Common myeloid progenitor, CD34-positive (primary cell): ENCODE data around the gene PDE6B.

Source experiments
- CTCF ChIA-PET: fragments of 350-600 bp; sonication (Branson Sonifier 250); formaldehyde crosslinking; loops from one replicate; lab custom pipeline; 2021; ENCODE audit warnings: antibody characterized with exemption; lab: Charles Lee
- POLR2A ChIA-PET: fragments of 350-600 bp; sonication (Branson Sonifier 250); formaldehyde crosslinking; loops from one replicate; lab custom pipeline; 2021; ENCODE audit warnings: antibody characterized with exemption; lab: Charles Lee
- DNase-seq, 3 donors: peaks; one replicate each; pipeline versions ENCODE4 v3.0.0 to v3.0.0-alpha.2; 2013
- H3K27ac ChIP-seq, 2 experiments: 1 replicate in 1 of 2; 2 replicates in 1 of 2; pipeline ENCODE4 v1.7.0; 2013; ENCODE audit warnings: inconsistent platforms in 2 of 2, low read length in 2 of 2, mild to moderate bottlenecking in 2 of 2, low read depth in 1 of 2, moderate library complexity in 1 of 2; ENCODE audit not compliant: severe bottlenecking in 2 of 2, insufficient read depth in 1 of 2, poor library complexity in 1 of 2
- H3K27me3 ChIP-seq, 5 experiments: replicated peaks in 2 of 5; 1 replicate in 3 of 5; 2 replicates in 2 of 5; pipeline versions ENCODE4 v1.6.1 to v1.7.0; 2013; ENCODE audit warnings: low read length in 4 of 5, mild to moderate bottlenecking in 2 of 5, moderate library complexity in 2 of 5, inconsistent platforms in 1 of 5; ENCODE audit not compliant: insufficient read depth in 5 of 5, control insufficient read depth in 4 of 5
- H3K36me3 ChIP-seq, 4 experiments: 1 replicate in 2 of 4; 2 replicates in 2 of 4; pipeline versions ENCODE4 v1.6.1 to v1.7.0; 2013; ENCODE audit warnings: low read length in 3 of 4, control low read depth in 1 of 4, mild to moderate bottlenecking in 1 of 4; ENCODE audit not compliant: control insufficient read depth in 4 of 4, insufficient read depth in 4 of 4
- H3K4me1 ChIP-seq, 4 experiments: 1 replicate in 3 of 4; 2 replicates in 1 of 4; pipeline versions ENCODE4 v1.6.1 to v1.7.1; 2013; ENCODE audit warnings: low read length in 3 of 4, mild to moderate bottlenecking in 3 of 4, control low read depth in 1 of 4, inconsistent platforms in 1 of 4, moderate library complexity in 1 of 4; ENCODE audit not compliant: control insufficient read depth in 4 of 4, insufficient read depth in 4 of 4; ENCODE audit errors: control extremely low read depth in 1 of 4
- H3K4me3 ChIP-seq, 7 experiments: 1 replicate in 4 of 7; 2 replicates in 3 of 7; pipeline versions ENCODE4 v1.5.1 to v1.7.0; 2013; ENCODE audit warnings: mild to moderate bottlenecking in 7 of 7, low read length in 6 of 7, moderate library complexity in 6 of 7, inconsistent platforms in 2 of 7, low read depth in 2 of 7, control low read depth in 1 of 7; ENCODE audit not compliant: insufficient read depth in 4 of 7, control insufficient read depth in 1 of 7; ENCODE audit errors: extremely low read depth in 1 of 7
- H3K9me3 ChIP-seq, 5 experiments: 1 replicate in 4 of 5; 2 replicates in 1 of 5; pipeline versions ENCODE4 v1.6.1 to v1.7.1; 2013; ENCODE audit warnings: low read length in 4 of 5, mild to moderate bottlenecking in 2 of 5, inconsistent platforms in 1 of 5, low read depth in 1 of 5, moderate library complexity in 1 of 5; ENCODE audit not compliant: control insufficient read depth in 4 of 5, insufficient read depth in 2 of 5; ENCODE audit errors: control extremely low read depth in 1 of 5
- WGBS: methylation state at CpG from one replicate; pipeline ENCODE4 v1.1.5; 2013; ENCODE audit not compliant: insufficient coverage; 5-methylcytosine and 5-hydroxymethylcytosine counted together

PDE6B gene

GRCh38 chr4:600850-601515 lies 24.4 kb upstream of the PDE6B start:
- no peak for DNase-seq
- no peaks in the 10 kb centered on the region for H3K9me3 ChIP-seq
- H3K27me3 ChIP-seq, result peaks cover 0 to 28% (median 14%) of the 10 kb centered on the region in 5 experiments
- no peaks in the 10 kb centered on the region for H3K36me3 ChIP-seq
- CTCF ChIA-PET, result interaction anchor here (1.8 kb wide), 1 partner anchor 17 kb away, joined by 5 read pairs; no protein-coding TSS in a partner anchor
- H3K27ac ChIP-seq, result no peak overlapping the region
- no peak overlapping the region for H3K4me3 ChIP-seq
- POLR2A ChIA-PET, result no interaction called here
- peaks cover 9 to 17% (median 11%) of the 10 kb centered on the region in 4 experiments for H3K4me1 ChIP-seq
- WGBS, result 75% methylated on average over 8 of the region's 11 CpGs

- no peak overlapping the region for H3K27ac ChIP-seq
- no peaks in the 10 kb centered on the region for H3K36me3 ChIP-seq
- no peaks in the 10 kb centered on the region for H3K9me3 ChIP-seq
- no peak for DNase-seq
- CTCF ChIA-PET, result interaction anchor here (1.1 to 1.2 kb wide), 3 partner anchors 14 to 172 kb away, joined by 3 to 4 read pairs (median 3); partner anchors contain the start of genes ATP5ME and MYL5
- POLR2A ChIA-PET, result no interaction called here
- 89% methylated on average over 24 of the region's 24 CpGs for WGBS
- H3K4me1 ChIP-seq, result peaks cover 9 to 17% (median 11%) of the 10 kb centered on the region in 4 experiments
- peaks cover 0 to 25% (median 14%) of the 10 kb centered on the region in 5 experiments for H3K27me3 ChIP-seq
- H3K4me3 ChIP-seq, result no peak overlapping the region
Measured at GRCh38 chr4:601612-602558, 23.5 kb upstream of the PDE6B start.

DNA sequence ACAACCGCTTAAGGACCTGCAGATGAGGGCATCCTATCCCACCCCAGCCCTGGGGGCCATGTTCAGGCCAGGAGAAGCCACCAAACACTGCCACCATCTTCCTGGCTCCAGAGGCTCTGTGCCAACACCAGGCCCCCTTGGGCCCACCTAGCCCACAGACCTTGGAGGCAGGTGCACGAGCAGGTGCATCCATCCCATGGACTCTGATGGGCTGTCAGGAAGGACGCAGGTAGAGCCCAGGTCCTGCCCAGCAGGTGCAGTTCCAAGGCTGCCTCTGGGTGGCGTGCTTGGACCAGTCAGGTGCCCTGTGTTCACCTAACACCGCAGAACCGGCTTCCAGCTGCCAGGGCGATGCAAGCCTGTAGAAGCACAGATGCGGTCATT lies 22.8 kb upstream of the PDE6B start:
- peaks cover 9 to 17% (median 11%) of the 10 kb centered on the region in 4 experiments for H3K4me1 ChIP-seq
- peak; percentile 42 to 69 (median 62) for DNase-seq
- no peaks in the 10 kb centered on the region for H3K36me3 ChIP-seq
- ChIA-PET CTCF (interaction anchor here (0.7 to 1.5 kb wide), 8 partner anchors 8 to 280 kb away, joined by 3 to 6 read pairs (median 4); partner anchors contain the start of genes ATP5ME and MYL5), POLR2A (no interaction called here)
- WGBS, result 21% methylated on average over 6 of the region's 8 CpGs
- H3K4me3 ChIP-seq, result no peak overlapping the region
- H3K27me3 ChIP-seq, result peaks cover 0 to 27% (median 14%) of the 10 kb centered on the region in 5 experiments
- no peaks in the 10 kb centered on the region for H3K9me3 ChIP-seq
- no peak overlapping the region for H3K27ac ChIP-seq

GRCh38 chr4:604131-604530 lies 21.2 kb upstream of the PDE6B start:
- peak overlapping the region in 1 of 7 experiments; percentile 39 for H3K4me3 ChIP-seq
- peaks cover 0 to 29% (median 4%) of the 10 kb centered on the region in 5 experiments for H3K27me3 ChIP-seq
- H3K4me1 ChIP-seq, result peaks cover 9 to 17% (median 11%) of the 10 kb centered on the region in 4 experiments
- peak; percentile 32 to 84 (median 79) for DNase-seq
- CTCF ChIA-PET, result interaction anchor here (1.3 to 1.4 kb wide), 2 partner anchors 20 to 138 kb away, joined by 3 to 6 read pairs; no protein-coding TSS in a partner anchor
- no CpG with 5 or more reads among the region's 3 CpGs for WGBS
- H3K36me3 ChIP-seq, result no peaks in the 10 kb centered on the region
- POLR2A ChIA-PET, result no interaction called here
- no peak overlapping the region for H3K27ac ChIP-seq
- no peaks in the 10 kb centered on the region for H3K9me3 ChIP-seq

- 95% methylated on average over 14 of the region's 17 CpGs for WGBS
- POLR2A ChIA-PET, result no interaction called here
Measured at GRCh38 chr4:605702-606425, 19.5 kb upstream of the PDE6B start.

DNA sequence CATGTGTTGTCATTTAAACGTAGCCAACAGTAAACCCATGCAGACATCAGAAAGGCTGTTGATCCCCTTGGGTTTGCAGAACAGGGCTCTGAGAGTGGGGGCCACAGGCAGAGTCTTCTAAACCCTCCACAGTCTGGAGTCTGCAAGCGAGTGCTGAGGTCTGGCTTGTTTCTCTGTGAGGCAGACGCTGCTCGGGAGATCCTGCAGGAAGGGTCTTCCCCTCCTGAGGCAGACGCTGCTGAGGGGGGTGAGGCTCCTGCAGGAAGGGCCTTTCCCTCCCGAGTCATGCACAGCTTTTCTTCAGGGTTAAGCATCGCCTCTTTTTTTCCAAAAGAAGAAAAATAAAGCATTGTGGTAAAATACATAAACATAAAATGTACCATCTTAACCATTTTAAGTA lies 17.1 kb upstream of the PDE6B start:
- H3K9me3 ChIP-seq, result peaks cover 0 to 7% (median 0%) of the 10 kb centered on the region in 5 experiments
- no peak overlapping the region for H3K27ac ChIP-seq
- peaks cover 0 to 43% (median 3%) of the 10 kb centered on the region in 5 experiments for H3K27me3 ChIP-seq
- 62% methylated on average over 4 of the region's 7 CpGs for WGBS
- H3K4me1 ChIP-seq, result peaks cover 9 to 13% (median 11%) of the 10 kb centered on the region in 4 experiments
- H3K4me3 ChIP-seq, result no peak overlapping the region
- CTCF ChIA-PET, result no interaction called here
- H3K36me3 ChIP-seq, result no peaks in the 10 kb centered on the region
- DNase-seq, result no peak
- POLR2A ChIA-PET, result no interaction called here

More at GRCh38 chr4:605702-606425, 19.5 kb upstream of the PDE6B start:
- peaks cover 0 to 32% (median 2%) of the 10 kb centered on the region in 5 experiments for H3K27me3 ChIP-seq
- CTCF ChIA-PET, result interaction anchor here (0.6 kb wide), 1 partner anchor 171 kb away, joined by 3 read pairs; no protein-coding TSS in a partner anchor
- no peak overlapping the region for H3K4me3 ChIP-seq
- H3K9me3 ChIP-seq, result peaks cover 0 to 7% (median 0%) of the 10 kb centered on the region in 5 experiments
- peaks cover 9 to 17% (median 11%) of the 10 kb centered on the region in 4 experiments for H3K4me1 ChIP-seq
- no peak overlapping the region for H3K27ac ChIP-seq
- no peak for DNase-seq
- H3K36me3 ChIP-seq, result no peaks in the 10 kb centered on the region
